K562 (cell line): ENCODE results near the gene GAL3ST1. TPM values are rescaled to one million over a fixed set of nuclear protein-coding genes. Genes with fewer than 3 reads are reported as not detected.

Experiments
- ATAC-seq: fragments of 200-7000 bp; cut with Tn5 transposase; 3 replicates; pipeline ENCODE4 v1.9.1; 2020; ENCODE audit warnings: moderate library complexity
- BruUV-seq: library from RNA; stranded (reverse); fragments of 400-500 nt; replicated peaks from 2 replicates; lab custom pipeline; 2021; lab: Mats Ljungman, UMichigan
- CTCF ChIA-PET: fragments of 300-600 bp; formaldehyde crosslinking; extraction: SDS; loops from one replicate; lab custom pipeline; 2021; ENCODE audit warnings: low intra/inter-chr PET ratio; lab: Yijun Ruan, JAX
- POLR2A ChIA-PET: fragments of 300-600, 350-650 bp; sonication (Branson Sonifier 250); formaldehyde crosslinking; extraction: SDS; loops from one replicate; lab custom pipeline; 2021; ENCODE audit warnings: antibody characterized with exemption, inconsistent platforms; lab: Yijun Ruan, JAX
- DNase-seq, 4 experiments: peaks; one replicate each; pipeline versions ENCODE4 v3.0.0 to v3.0.0-alpha.2; 2011 to 2018; ENCODE audit warnings: low spot score in 3 of 4, mixed read lengths in 3 of 4; ENCODE audit errors: extremely low read depth in 1 of 4
- FAIRE-seq: peaks from 2 replicates; lab custom pipeline; 2011; peaks lifted over from hg19 to GRCh38; lab: Jason Lieb, UNC
- H2AFZ ChIP-seq: 2 replicates; pipeline ENCODE4 v1.6.0; 2011; ENCODE audit warnings: low read depth, low read length, control low read depth, inconsistent platforms
- H3K27ac ChIP-seq: fragments of 200-600 bp; 3 replicates; pipeline ENCODE4 v1.8.0; 2011; ENCODE audit warnings: low read depth, mild to moderate bottlenecking, control low read depth, inconsistent platforms, low read length, moderate library complexity, mixed read lengths; ENCODE audit errors: extremely low read depth
- H3K27me3 ChIP-seq, 2 experiments: fragments of 300-600 bp in 1 of 2; 2 replicates in 1 of 2; 3 replicates in 1 of 2; pipeline versions ENCODE4 v1.6.0 to v1.8.0; 2011; ENCODE audit warnings: inconsistent platforms in 2 of 2, low read length in 2 of 2, mild to moderate bottlenecking in 1 of 2, mixed read lengths in 1 of 2, moderate library complexity in 1 of 2; ENCODE audit not compliant: control insufficient read depth in 2 of 2, insufficient read depth in 2 of 2
- H3K36me3 ChIP-seq: fragments of 300-600 bp; 3 replicates; pipeline ENCODE4 v1.8.0; 2011; ENCODE audit warnings: mild to moderate bottlenecking, low read length, inconsistent platforms; ENCODE audit not compliant: control insufficient read depth, insufficient read depth
- H3K4me1 ChIP-seq, 2 experiments: fragments of 200-600 bp in 1 of 2; replicated peaks in 1 of 2; 2 replicates in 1 of 2; 3 replicates in 1 of 2; pipeline versions ENCODE4 v1.5.1 to v1.8.0; 2011; ENCODE audit warnings: inconsistent platforms in 2 of 2, low read length in 2 of 2, mild to moderate bottlenecking in 1 of 2, mixed read lengths in 1 of 2, moderate library complexity in 1 of 2; ENCODE audit not compliant: control insufficient read depth in 2 of 2, insufficient read depth in 2 of 2
- H3K4me2 ChIP-seq: 2 replicates; pipeline ENCODE4 v1.6.1; 2011; ENCODE audit warnings: low read length, control low read depth, inconsistent platforms, mixed read lengths; ENCODE audit not compliant: insufficient read depth
- H3K4me3 ChIP-seq: fragments of 200-600 bp; sonication (generic), shearing (Covaris generic); 2 replicates; pipeline ENCODE4 v1.5.1; 2016; ENCODE audit warnings: control low read depth, inconsistent platforms
- H3K79me2 ChIP-seq: fragments of 200-600 bp; 3 replicates; pipeline ENCODE4 v1.8.0; 2011; ENCODE audit warnings: low read length, inconsistent platforms; ENCODE audit not compliant: control insufficient read depth, insufficient read depth
- H3K9ac ChIP-seq, 2 experiments: 2 replicates each; pipeline versions ENCODE4 v1.6.0 to v1.6.1; 2011; ENCODE audit warnings: low read depth in 2 of 2, low read length in 2 of 2, control low read depth in 1 of 2, inconsistent platforms in 1 of 2, mild to moderate bottlenecking in 1 of 2, mixed read lengths in 1 of 2; ENCODE audit not compliant: insufficient read depth in 1 of 2
- H3K9me1 ChIP-seq: one replicate; pipeline ENCODE4 v1.6.0; 2011; ENCODE audit warnings: inconsistent platforms, mild to moderate bottlenecking, low read length, moderate library complexity; ENCODE audit not compliant: control insufficient read depth, insufficient read depth
- H3K9me3 ChIP-seq: replicated peaks from 2 replicates; pipeline ENCODE4 v1.5.1; 2011; ENCODE audit warnings: low read depth, low read length, inconsistent platforms; ENCODE audit not compliant: control insufficient read depth, insufficient read depth
- H4K20me1 ChIP-seq: replicated peaks from 2 replicates; pipeline ENCODE4 v1.6.1; 2011; ENCODE audit warnings: low read length, inconsistent platforms, mixed read lengths; ENCODE audit not compliant: control insufficient read depth, insufficient read depth
- CBFA2T2 ChIP-seq: fragments of 450-650 bp; conservative IDR thresholded peaks from 2 replicates; pipeline ENCODE4 v1.6.1; 2017; ENCODE audit warnings: mild to moderate bottlenecking
- E2F6 ChIP-seq, 2 experiments: IDR thresholded peaks; 2 replicates each; pipeline ENCODE4 v1.6.1; 2011; ENCODE audit warnings: borderline replicate concordance in 1 of 2, control low read depth in 1 of 2, low read depth in 1 of 2, low read length in 1 of 2, mild to moderate bottlenecking in 1 of 2, mixed read lengths in 1 of 2, moderate library complexity in 1 of 2; ENCODE audit not compliant: insufficient read depth in 1 of 2, insufficient read length in 1 of 2, poor library complexity in 1 of 2, severe bottlenecking in 1 of 2; ENCODE audit errors: extremely low read depth in 1 of 2
- GABPA ChIP-seq: fragments of 200-800 bp; sonication (Bioruptor generic); conservative IDR thresholded peaks from 2 replicates; pipeline ENCODE4 v1.6.1; 2016; ENCODE audit warnings: low read depth, missing genetic modification characterization, missing compliant biosample characterization
- MTA3 ChIP-seq: fragments of 450-650 bp; formaldehyde crosslinking; IDR thresholded peaks from 2 replicates; pipeline ENCODE4 v1.6.1; 2017; ENCODE audit warnings: mild to moderate bottlenecking, borderline replicate concordance
- NFXL1 ChIP-seq: fragments of 450-650 bp; formaldehyde crosslinking; IDR thresholded peaks from 2 replicates; pipeline ENCODE4 v1.4.0; 2021; ENCODE audit warnings: mild to moderate bottlenecking
- PHF8 ChIP-seq: fragments of 200-600 bp; sonication (generic); IDR thresholded peaks from 2 replicates; pipeline ENCODE4 v1.6.1; 2012; ENCODE audit warnings: mixed run types, mild to moderate bottlenecking, inconsistent platforms, low read length, moderate library complexity, borderline replicate concordance
- POLR2G ChIP-seq: fragments of 200-400 bp; formaldehyde crosslinking; IDR thresholded peaks from 2 replicates; pipeline ENCODE4 v1.6.1; 2017; ENCODE audit warnings: low read depth, mild to moderate bottlenecking, antibody characterized with exemption, low read length, moderate library complexity
- TCF7L2 ChIP-seq: fragments of 150-350 bp; IDR thresholded peaks from 2 replicates; pipeline ENCODE4 v1.6.1; 2016; ENCODE audit warnings: low read depth, mild to moderate bottlenecking, low read length, moderate library complexity
- TSC22D4 ChIP-seq: fragments of 450-650 bp; IDR thresholded peaks from 2 replicates; pipeline ENCODE4 v1.6.1; 2016; ENCODE audit warnings: missing genetic modification characterization, missing biosample characterization, control low read depth
- ZNF584 ChIP-seq: fragments of 200-800 bp; sonication (Bioruptor generic); IDR thresholded peaks from 2 replicates; pipeline ENCODE4 v1.6.1; 2016; ENCODE audit warnings: low read depth, mild to moderate bottlenecking, missing genetic modification characterization, missing compliant biosample characterization
- ZNF766 ChIP-seq: fragments of 200-800 bp; sonication (Bioruptor generic); conservative IDR thresholded peaks from 2 replicates; pipeline ENCODE4 v1.6.1; 2016; ENCODE audit warnings: missing genetic modification characterization, missing compliant biosample characterization
- WGBS: fragments of 100-300 bp; shearing (Covaris generic); methylation state at CpG from one replicate; pipeline ENCODE4 v1.1.6; 2016; ENCODE audit warnings: low coverage, mixed read lengths; ENCODE audit not compliant: insufficient coverage; ENCODE audit errors: missing lambda C conversion rate; 5-methylcytosine and 5-hydroxymethylcytosine counted together
- in situ Hi-C: fragments of 300-500 bp; cut with MboI; formaldehyde crosslinking; loops from 4 replicates; pipeline ENCODE4 v1.15.0; 2018; ENCODE audit warnings: inconsistent platforms, mixed read lengths
- intact Hi-C: fragments of 100-400 bp; cut with micrococcal nuclease; formaldehyde crosslinking; loops from 2 replicates; pipeline ENCODE4 v1.14.2; 2022
- polyA plus RNA-seq, 8 experiments: library from polyadenylated mRNA; depleted of rRNA in 4 of 8; stranded (reverse) in 5 of 8; unstranded in 3 of 8; fragments of >200 nt; fragmentation: Nextera tagmentation in 2 of 8; fragmentation: Illumina TruSeq in 1 of 8; extraction: Ambion mirVana in 2 of 8; extraction: Trizol in 1 of 8; gene quantifications; 2 replicates each; pipeline versions ENCODE4 v1.2.1 to v1.2.3, GENCODE V29; 2011 to 2014; ENCODE audit warnings: inconsistent platforms in 1 of 8, missing spikeins in 1 of 8
- total RNA-seq, 7 experiments: library from RNA; depleted of rRNA in 6 of 7; stranded (reverse); fragments of >200 nt in 6 of 7; fragmentation: Illumina TruSeq in 2 of 7; extraction: Trizol in 2 of 7; gene quantifications; 2 replicates each; pipeline versions ENCODE4 v1.2.1 to v1.2.3, GENCODE V29; 2011 to 2021; ENCODE audit warnings: low replicate concordance in 1 of 7

Gene GAL3ST1
- total and polyA plus RNA-seq, 9 of the 15 experiments (the other 6 are each of a cell fraction or from before 2014, with no cell fraction given), result 0.03 to 1.9 (median 0.33) TPM; not detected in 1

DNA sequence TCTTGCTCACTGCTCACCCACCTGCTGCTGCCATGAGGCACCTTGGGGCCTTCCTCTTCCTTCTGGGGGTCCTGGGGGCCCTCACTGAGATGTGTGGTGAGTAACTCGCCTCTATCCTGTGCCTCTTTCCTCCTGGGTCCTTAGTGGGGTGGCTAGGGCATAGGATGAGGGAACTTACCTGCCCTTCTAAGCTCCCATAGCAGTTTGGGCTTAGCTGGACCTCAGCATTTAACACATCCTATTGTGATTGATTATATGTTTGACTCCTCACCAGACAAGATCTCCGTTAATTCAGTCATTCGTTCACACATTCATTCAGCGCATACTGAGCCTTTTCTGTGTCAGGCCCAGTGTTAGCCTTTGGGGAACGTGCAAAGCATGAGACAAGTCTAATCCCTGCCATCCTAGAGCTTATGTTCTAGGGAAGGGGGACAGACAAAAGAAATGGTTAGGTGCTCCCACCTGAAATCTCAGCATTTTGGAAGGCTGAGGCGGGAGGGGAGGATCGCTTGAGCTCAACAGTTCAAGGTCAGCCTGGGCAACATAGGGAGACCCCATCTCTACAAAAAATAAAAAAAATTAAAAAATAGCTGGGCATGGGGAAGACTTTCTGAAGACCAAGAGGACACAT is 33.0 kb upstream of the GAL3ST1 start:
- in situ Hi-C loops, result loop anchor here (10.0 kb wide), 1 partner anchor 323 kb away; the partner anchor contains the start of gene CASTOR1
- Histone ChIP-seq H3K79me2 (no peaks in the 10 kb centered on the region), H3K27me3 (no peaks in the 10 kb centered on the region), H3K9me3 (no peaks in the 10 kb centered on the region), H3K36me3 (no peaks in the 10 kb centered on the region), H3K4me3 (peak overlapping the region; percentile 41; the same call in 1 of the 2 replicates), H3K9ac (peak overlapping the region; percentile 48 to 85; a peak in 3 of 4 replicates), H3K4me1 (peaks cover 21 to 41% of the 10 kb centered on the region in 2 experiments), H3K27ac (peak overlapping the region; percentile 56), H2AFZ (peak overlapping the region; percentile 93), H3K4me2 (peak overlapping the region; percentile 87), H3K9me1 (no peaks in the 10 kb centered on the region), H4K20me1 (no peaks in the 10 kb centered on the region)
- 69% methylated on average over 6 of the region's 7 CpGs for WGBS
- TF ChIP-seq E2F6 (IDR thresholded peaks at IDR 0.05; ENCODE audit: borderline replicate concordance in 1 of 2, extremely low read depth in 1 of 2, insufficient read depth in 1 of 2, insufficient read length in 1 of 2, low read depth in 1 of 2, low read length in 1 of 2, poor library complexity in 1 of 2, severe bottlenecking in 1 of 2) (no peak), TSC22D4 (tag) (no peak), MTA3 (no peak), ZNF766 (CRISPR knock-in tag) (no peak), TCF7L2 (no peak), GABPA (tag) (peak; percentile 1; the same call in 1 of the 2 replicates), ZNF584 (CRISPR knock-in tag) (0 out of 2 replicates have a peak, but pooled peaks have one; percentile 8), CBFA2T2 (no peak), NFXL1 (CRISPR knock-in tag) (no peak), PHF8 (peak; percentile 27; the same call in 1 of the 2 replicates), POLR2G (no peak)
- ChIA-PET POLR2A (interaction anchor here (0.6 to 2.8 kb wide), 7 partner anchors 9 to 971 kb away, joined by 3 to 17 read pairs (median 3); no protein-coding TSS in a partner anchor), CTCF (no interaction called here)
- DNase-seq (no peak), FAIRE-seq (no peak), ATAC-seq (no peak; the same call in 2 of the 3 replicates)
- BruUV-seq, result TSS peak; percentile 76
- intact Hi-C loops, result no loop called here
